GM23338 (cell line): ENCODE results near the gene MPRIP. TPM values are rescaled to one million over a fixed set of nuclear protein-coding genes. Genes with fewer than 3 reads are reported as not detected.

ENCODE experiments used
- ATAC-seq: fragments of 200-7000 bp; cut with Tn5 transposase; 3 replicates; pipeline ENCODE4 v1.9.1; 2020
- DNase-seq: peaks from one replicate; pipeline ENCODE4 v3.0.0-alpha.2; 2015; ENCODE audit warnings: low spot score
- H2AFZ ChIP-seq: fragments of 200-600 bp; sonication (generic); 2 replicates; pipeline ENCODE4 v1.8.0; 2016; ENCODE audit warnings: antibody characterized with exemption, mild to moderate bottlenecking, moderate library complexity
- H3F3A ChIP-seq: fragments of 200-600 bp; sonication (generic); replicated peaks from 2 replicates; pipeline ENCODE4 v1.8.0; 2017; ENCODE audit warnings: antibody characterized with exemption, mixed run types, low read depth
- H3K27ac ChIP-seq: fragments of 200-600 bp; sonication (generic); 2 replicates; pipeline ENCODE4 v1.6.1; 2016; ENCODE audit warnings: low read depth
- H3K27me3 ChIP-seq: fragments of 200-600 bp; sonication (generic); 2 replicates; pipeline ENCODE4 v1.8.0; 2016; ENCODE audit warnings: mild to moderate bottlenecking, mixed run types, moderate library complexity; ENCODE audit not compliant: insufficient read depth
- H3K36me3 ChIP-seq: fragments of 200-600 bp; sonication (generic); 2 replicates; pipeline ENCODE4 v1.8.0; 2016; ENCODE audit warnings: mild to moderate bottlenecking; ENCODE audit not compliant: insufficient read depth
- H3K4me1 ChIP-seq: fragments of 200-600 bp; sonication (generic); 2 replicates; pipeline ENCODE4 v1.8.0; 2016; ENCODE audit warnings: mild to moderate bottlenecking, moderate library complexity; ENCODE audit not compliant: insufficient read depth
- H3K4me2 ChIP-seq: fragments of 200-600 bp; sonication (generic); 2 replicates; pipeline ENCODE4 v1.7.1; 2017; ENCODE audit warnings: mixed run types
- H3K4me3 ChIP-seq: fragments of 200-600 bp; sonication (generic); 2 replicates; pipeline ENCODE4 v1.6.1; 2016; ENCODE audit warnings: mixed run types
- H3K79me2 ChIP-seq: fragments of 200-600 bp; sonication (generic); replicated peaks from 2 replicates; pipeline ENCODE4 v1.8.0; 2017; ENCODE audit warnings: mild to moderate bottlenecking; ENCODE audit not compliant: insufficient read depth
- H3K9me2 ChIP-seq: fragments of 200-600 bp; sonication (generic); 2 replicates; pipeline ENCODE4 v1.8.0; 2017; ENCODE audit not compliant: insufficient read depth
- H4K20me1 ChIP-seq: fragments of 200-600 bp; sonication (generic); replicated peaks from 2 replicates; pipeline ENCODE4 v1.8.0; 2017; ENCODE audit warnings: mild to moderate bottlenecking; ENCODE audit not compliant: insufficient read depth
- H3K27ac Mint-ChIP-seq: 2 replicates; pipeline ENCODE4 v1.8.0; 2020; ENCODE audit warnings: inconsistent platforms, mild to moderate bottlenecking, moderate library complexity, mixed read lengths
- H3K27me3 Mint-ChIP-seq: 3 replicates; pipeline ENCODE4 v1.8.0; 2022; ENCODE audit warnings: low read depth, mild to moderate bottlenecking, moderate library complexity, mixed read lengths, inconsistent platforms; ENCODE audit not compliant: insufficient read depth, poor library complexity
- H3K36me3 Mint-ChIP-seq: 3 replicates; pipeline ENCODE4 v1.8.0; 2021; ENCODE audit warnings: low read depth, mild to moderate bottlenecking, inconsistent platforms, moderate library complexity, mixed read lengths
- H3K4me1 Mint-ChIP-seq: 3 replicates; pipeline ENCODE4 v1.8.0; 2020; ENCODE audit warnings: mild to moderate bottlenecking, inconsistent platforms, mixed read lengths
- H3K4me3 Mint-ChIP-seq: 3 replicates; pipeline ENCODE4 v1.8.0; 2021; ENCODE audit warnings: moderate library complexity, mild to moderate bottlenecking, inconsistent platforms, mixed read lengths
- H3K9me3 Mint-ChIP-seq: 3 replicates; pipeline ENCODE4 v1.8.0; 2020; ENCODE audit warnings: moderate library complexity, mild to moderate bottlenecking, inconsistent platforms, mixed read lengths
- CREB1 ChIP-seq: fragments of 250-450 bp; sonication (Bioruptor Pico); IDR thresholded peaks from 2 replicates; pipeline ENCODE4 v1.5.0; 2020; ENCODE audit warnings: low read depth, mild to moderate bottlenecking, moderate library complexity
- ETS1 ChIP-seq: IDR thresholded peaks from 2 replicates; pipeline ENCODE4 v1.6.1; 2016; ENCODE audit warnings: antibody characterized with exemption
- EZH2 ChIP-seq: fragments of 200-600 bp; sonication (generic); IDR thresholded peaks from one replicate; pipeline ENCODE4 v1.8.0; 2017; ENCODE audit warnings: antibody characterized with exemption, mild to moderate bottlenecking, low read depth; ENCODE audit not compliant: unreplicated experiment
- EZH2phosphoT487 ChIP-seq: fragments of 200-600 bp; sonication (generic); IDR thresholded peaks from one replicate; pipeline ENCODE4 v1.8.1; 2018; ENCODE audit warnings: antibody characterized with exemption; ENCODE audit not compliant: unreplicated experiment
- JUNB ChIP-seq: IDR thresholded peaks from one replicate; pipeline ENCODE4 v1.6.1; 2016; ENCODE audit warnings: antibody characterized with exemption; ENCODE audit not compliant: unreplicated experiment
- NANOG ChIP-seq: IDR thresholded peaks from 2 replicates; pipeline ENCODE4 v1.6.1; 2016; ENCODE audit warnings: antibody characterized with exemption, borderline replicate concordance
- POLR2AphosphoS5 ChIP-seq: IDR thresholded peaks from 2 replicates; pipeline ENCODE4 v1.6.1; 2016; ENCODE audit warnings: antibody characterized with exemption, low read depth
- STAT1 ChIP-seq: IDR thresholded peaks from one replicate; pipeline ENCODE4 v1.6.1; 2016; ENCODE audit warnings: antibody characterized with exemption; ENCODE audit not compliant: unreplicated experiment
- ZNF114 ChIP-seq: fragments of 250-450 bp; sonication (Bioruptor Pico); IDR thresholded peaks from 2 replicates; pipeline ENCODE4 v1.5.0; 2020; ENCODE audit warnings: mild to moderate bottlenecking, moderate library complexity
- ZNF331 ChIP-seq: fragments of 250-450 bp; sonication (Bioruptor Pico); IDR thresholded peaks from 2 replicates; pipeline ENCODE4 v1.5.0; 2020; ENCODE audit warnings: low read depth, mild to moderate bottlenecking, moderate library complexity
- ZNF462 ChIP-seq: fragments of 250-450 bp; sonication (Bioruptor Pico); IDR thresholded peaks from 2 replicates; pipeline ENCODE4 v1.5.0; 2020; ENCODE audit warnings: mild to moderate bottlenecking, moderate library complexity
- polyA plus RNA-seq: library from polyadenylated mRNA; unstranded; fragments of >200 nt; fragmentation: Nextera tagmentation; extraction: Ambion mirVana; gene quantifications from 2 replicates; pipeline ENCODE4 v1.2.1, GENCODE V29; 2016
- total RNA-seq: library from RNA; depleted of rRNA; stranded (reverse); fragments of >200 nt; shearing (Covaris generic); gene quantifications from 2 replicates; pipeline ENCODE4 v1.2.3, GENCODE V29; 2014
- TF ChIP-seq, protein P1 (sequence below), 2 experiments: fragments of 200-600 bp in 1 of 2; sonication (generic) in 1 of 2; conservative IDR thresholded peaks; 2 replicates each; pipeline versions ENCODE4 v1.5.1 to v1.6.1; 2016 to 2017; ENCODE audit warnings: antibody characterized with exemption in 2 of 2, low read depth in 2 of 2, mild to moderate bottlenecking in 2 of 2, moderate library complexity in 1 of 2
- TF ChIP-seq, protein P2 (sequence below): IDR thresholded peaks from one replicate; pipeline ENCODE4 v1.6.1; 2018; ENCODE audit warnings: antibody characterized with exemption; ENCODE audit not compliant: unreplicated experiment

The MPRIP gene
- total and polyA plus RNA-seq, 2 experiments from 2014 or later = 39.3 to 113 TPM

DNA sequence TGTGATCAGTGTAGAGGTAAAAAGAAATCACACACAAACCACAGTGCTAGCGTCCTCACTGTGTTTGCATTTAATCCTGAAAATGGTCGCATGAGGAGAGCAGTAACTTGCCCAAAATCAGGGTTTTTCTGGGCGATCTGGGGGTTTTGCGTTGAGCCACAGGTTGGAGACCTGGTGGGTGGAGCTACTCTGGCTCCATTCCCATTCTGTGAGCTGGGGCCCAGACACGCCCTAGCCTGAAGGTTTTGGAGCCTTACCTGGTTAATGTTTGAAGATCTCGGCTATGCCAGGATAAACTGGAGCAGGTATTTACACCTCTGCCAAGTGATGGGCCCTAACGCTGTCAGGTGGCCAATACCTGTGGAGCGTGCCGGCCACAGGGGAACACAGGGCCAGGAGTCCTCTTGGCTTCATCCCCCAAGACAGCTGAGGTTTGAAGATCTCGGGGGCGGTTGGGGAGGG lies 48.4 kb downstream of the MPRIP start:
- peaks cover 14% of the 10 kb centered on the region for H3K36me3 Mint-ChIP-seq
- H4K20me1 ChIP-seq = peaks cover 1% of the 10 kb centered on the region; the same call in 1 of the 2 replicates
- no peak overlapping the region for H3K4me3 ChIP-seq
- no peaks in the 10 kb centered on the region for H3F3A ChIP-seq
- H3K4me1 ChIP-seq = peaks cover 35% of the 10 kb centered on the region
- H3K79me2 ChIP-seq = peaks cover 29% of the 10 kb centered on the region
- no peak overlapping the region for H3K27ac Mint-ChIP-seq
- TF ChIP-seq JUNB (no peak), EZH2 (no peak), POLR2AphosphoS5 (no peak), ETS1 (no peak), STAT1 (no peak), ZNF462 (CRISPR knock-in tag) (no peak), NANOG (no peak), CREB1 (no peak), ZNF331 (no peak), ZNF114 (CRISPR knock-in tag) (no peak), EZH2phosphoT487 (no peak)
- TF ChIP-seq, protein P1, sequence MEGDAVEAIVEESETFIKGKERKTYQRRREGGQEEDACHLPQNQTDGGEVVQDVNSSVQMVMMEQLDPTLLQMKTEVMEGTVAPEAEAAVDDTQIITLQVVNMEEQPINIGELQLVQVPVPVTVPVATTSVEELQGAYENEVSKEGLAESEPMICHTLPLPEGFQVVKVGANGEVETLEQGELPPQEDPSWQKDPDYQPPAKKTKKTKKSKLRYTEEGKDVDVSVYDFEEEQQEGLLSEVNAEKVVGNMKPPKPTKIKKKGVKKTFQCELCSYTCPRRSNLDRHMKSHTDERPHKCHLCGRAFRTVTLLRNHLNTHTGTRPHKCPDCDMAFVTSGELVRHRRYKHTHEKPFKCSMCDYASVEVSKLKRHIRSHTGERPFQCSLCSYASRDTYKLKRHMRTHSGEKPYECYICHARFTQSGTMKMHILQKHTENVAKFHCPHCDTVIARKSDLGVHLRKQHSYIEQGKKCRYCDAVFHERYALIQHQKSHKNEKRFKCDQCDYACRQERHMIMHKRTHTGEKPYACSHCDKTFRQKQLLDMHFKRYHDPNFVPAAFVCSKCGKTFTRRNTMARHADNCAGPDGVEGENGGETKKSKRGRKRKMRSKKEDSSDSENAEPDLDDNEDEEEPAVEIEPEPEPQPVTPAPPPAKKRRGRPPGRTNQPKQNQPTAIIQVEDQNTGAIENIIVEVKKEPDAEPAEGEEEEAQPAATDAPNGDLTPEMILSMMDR (conservative IDR thresholded peaks at IDR 0.05; ENCODE audit: low read depth in 2 of 2) = no peak
- TF ChIP-seq, protein P2, sequence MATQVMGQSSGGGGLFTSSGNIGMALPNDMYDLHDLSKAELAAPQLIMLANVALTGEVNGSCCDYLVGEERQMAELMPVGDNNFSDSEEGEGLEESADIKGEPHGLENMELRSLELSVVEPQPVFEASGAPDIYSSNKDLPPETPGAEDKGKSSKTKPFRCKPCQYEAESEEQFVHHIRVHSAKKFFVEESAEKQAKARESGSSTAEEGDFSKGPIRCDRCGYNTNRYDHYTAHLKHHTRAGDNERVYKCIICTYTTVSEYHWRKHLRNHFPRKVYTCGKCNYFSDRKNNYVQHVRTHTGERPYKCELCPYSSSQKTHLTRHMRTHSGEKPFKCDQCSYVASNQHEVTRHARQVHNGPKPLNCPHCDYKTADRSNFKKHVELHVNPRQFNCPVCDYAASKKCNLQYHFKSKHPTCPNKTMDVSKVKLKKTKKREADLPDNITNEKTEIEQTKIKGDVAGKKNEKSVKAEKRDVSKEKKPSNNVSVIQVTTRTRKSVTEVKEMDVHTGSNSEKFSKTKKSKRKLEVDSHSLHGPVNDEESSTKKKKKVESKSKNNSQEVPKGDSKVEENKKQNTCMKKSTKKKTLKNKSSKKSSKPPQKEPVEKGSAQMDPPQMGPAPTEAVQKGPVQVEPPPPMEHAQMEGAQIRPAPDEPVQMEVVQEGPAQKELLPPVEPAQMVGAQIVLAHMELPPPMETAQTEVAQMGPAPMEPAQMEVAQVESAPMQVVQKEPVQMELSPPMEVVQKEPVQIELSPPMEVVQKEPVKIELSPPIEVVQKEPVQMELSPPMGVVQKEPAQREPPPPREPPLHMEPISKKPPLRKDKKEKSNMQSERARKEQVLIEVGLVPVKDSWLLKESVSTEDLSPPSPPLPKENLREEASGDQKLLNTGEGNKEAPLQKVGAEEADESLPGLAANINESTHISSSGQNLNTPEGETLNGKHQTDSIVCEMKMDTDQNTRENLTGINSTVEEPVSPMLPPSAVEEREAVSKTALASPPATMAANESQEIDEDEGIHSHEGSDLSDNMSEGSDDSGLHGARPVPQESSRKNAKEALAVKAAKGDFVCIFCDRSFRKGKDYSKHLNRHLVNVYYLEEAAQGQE = no peak
- no peak overlapping the region for H3K4me2 ChIP-seq
- DNase-seq = no peak
- H3K9me2 ChIP-seq = no peaks in the 10 kb centered on the region
- peaks cover 48% of the 10 kb centered on the region for H3K4me1 Mint-ChIP-seq
- peaks cover 4% of the 10 kb centered on the region for H3K27me3 Mint-ChIP-seq
- H3K27ac ChIP-seq = no peak overlapping the region
- no peaks in the 10 kb centered on the region for H3K27me3 ChIP-seq
- H3K4me3 Mint-ChIP-seq = no peak overlapping the region
- no peaks in the 10 kb centered on the region for H3K36me3 ChIP-seq
- H2AFZ ChIP-seq = no peak overlapping the region
- no peak for ATAC-seq
- H3K9me3 Mint-ChIP-seq = no peaks in the 10 kb centered on the region
